Keratinocyte (primary cell): Measurements from ENCODE around the gene OR10G6.

Experiments used
- EZH2 ChIP-seq: IDR thresholded peaks from one replicate; pipeline ENCODE4 v1.6.1; 2012; ENCODE audit warnings: inconsistent platforms, mild to moderate bottlenecking, low read length, moderate library complexity
- TF ChIP-seq, protein P1 (sequence below), 3 experiments: IDR thresholded peaks in 1 of 3; conservative IDR thresholded peaks in 1 of 3; optimal IDR thresholded peaks in 1 of 3; 2 replicates in 2 of 3; 3 replicates in 1 of 3; pipeline versions ENCODE3 to v1.5.1; 2011; ENCODE audit warnings: low read length in 3 of 3, mild to moderate bottlenecking in 3 of 3, moderate library complexity in 2 of 3, control low read depth in 1 of 3, inconsistent platforms in 1 of 3; ENCODE audit not compliant: insufficient read depth in 2 of 3; ENCODE audit errors: extremely low read depth in 1 of 3

GRCh38 chr11:123977731-123978347 lies 17.1 kb downstream of the OR10G6 start, which contains the start of gene OR10S1:
- TF ChIP-seq, protein P1, sequence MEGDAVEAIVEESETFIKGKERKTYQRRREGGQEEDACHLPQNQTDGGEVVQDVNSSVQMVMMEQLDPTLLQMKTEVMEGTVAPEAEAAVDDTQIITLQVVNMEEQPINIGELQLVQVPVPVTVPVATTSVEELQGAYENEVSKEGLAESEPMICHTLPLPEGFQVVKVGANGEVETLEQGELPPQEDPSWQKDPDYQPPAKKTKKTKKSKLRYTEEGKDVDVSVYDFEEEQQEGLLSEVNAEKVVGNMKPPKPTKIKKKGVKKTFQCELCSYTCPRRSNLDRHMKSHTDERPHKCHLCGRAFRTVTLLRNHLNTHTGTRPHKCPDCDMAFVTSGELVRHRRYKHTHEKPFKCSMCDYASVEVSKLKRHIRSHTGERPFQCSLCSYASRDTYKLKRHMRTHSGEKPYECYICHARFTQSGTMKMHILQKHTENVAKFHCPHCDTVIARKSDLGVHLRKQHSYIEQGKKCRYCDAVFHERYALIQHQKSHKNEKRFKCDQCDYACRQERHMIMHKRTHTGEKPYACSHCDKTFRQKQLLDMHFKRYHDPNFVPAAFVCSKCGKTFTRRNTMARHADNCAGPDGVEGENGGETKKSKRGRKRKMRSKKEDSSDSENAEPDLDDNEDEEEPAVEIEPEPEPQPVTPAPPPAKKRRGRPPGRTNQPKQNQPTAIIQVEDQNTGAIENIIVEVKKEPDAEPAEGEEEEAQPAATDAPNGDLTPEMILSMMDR (optimal IDR thresholded peaks at IDR 0.05 in 1 of 3, IDR thresholded peaks at IDR 0.05 in 1 of 3, conservative IDR thresholded peaks at IDR 0.05 in 1 of 3; ENCODE audit: extremely low read depth in 1 of 3, insufficient read depth in 2 of 3, low read length in 3 of 3) = no peak
- no peak for TF ChIP-seq EZH2
